KBM-7 (cell line): ENCODE data around the gene LAMC2.

Source experiments
- DNase-seq: peaks from one replicate; pipeline ENCODE4 v3.0.0-alpha.2; 2015
- in situ Hi-C: fragments of 300-500 bp; cut with MboI; formaldehyde crosslinking; loops from 2 replicates; pipeline ENCODE4 v1.14.3; 2020; ENCODE audit warnings: low sequenced_read_pairs, low pct_unique_long_range_greater_than_20kb, mixed read lengths

Gene LAMC2

GRCh38 chr1:183206538-183207122 lies 20.6 kb downstream of the LAMC2 start:
- DNase-seq: no peak
- in situ Hi-C loops: no loop called here

GRCh38 chr1:183209533-183210158 lies 23.6 kb downstream of the LAMC2 start:
- in situ Hi-C loops: no loop called here

GRCh38 chr1:183210681-183211080 lies 24.6 kb downstream of the LAMC2 start:
- DNase-seq: no peak
- in situ Hi-C loops: no loop called here

More at GRCh38 chr1:183209533-183210158, 23.6 kb downstream of the LAMC2 start:
- DNase-seq: no peak

- no peak for DNase-seq
- in situ Hi-C loops: no loop called here
Measured at GRCh38 chr1:183212870-183213269, 26.8 kb downstream of the LAMC2 start.

- in situ Hi-C loops: no loop called here
- DNase-seq: no peak
Measured at GRCh38 chr1:183214021-183214970, 28.2 kb downstream of the LAMC2 start.

GRCh38 chr1:183215076-183215720 lies 29.1 kb downstream of the LAMC2 start:
- DNase-seq: no peak
- in situ Hi-C loops: no loop called here

- in situ Hi-C loops: no loop called here
- no peak for DNase-seq
Measured at GRCh38 chr1:183215936-183216335, 29.9 kb downstream of the LAMC2 start.

GRCh38 chr1:183218027-183218618 lies 32.1 kb downstream of the LAMC2 start:
- in situ Hi-C loops: no loop called here
- DNase-seq: no peak

GRCh38 chr1:183218971-183219615 lies 33.0 kb downstream of the LAMC2 start:
- DNase-seq: peak; percentile 25
- in situ Hi-C loops: no loop called here

- DNase-seq: no peak
- in situ Hi-C loops: no loop called here
Measured at GRCh38 chr1:183219616-183220009, 33.5 kb downstream of the LAMC2 start.

- DNase-seq: no peak
- in situ Hi-C loops: no loop called here
Measured at GRCh38 chr1:183222909-183223308, 36.8 kb downstream of the LAMC2 start.

GRCh38 chr1:183223467-183223866 lies 37.4 kb downstream of the LAMC2 start:
- in situ Hi-C loops: no loop called here
- no peak for DNase-seq

- in situ Hi-C loops: loop anchor here (25.0 kb wide), 1 partner anchor 264 kb away; the partner anchor contains the start of gene SHCBP1L
- DNase-seq: no peak
Measured at GRCh38 chr1:183226361-183226760, 40.3 kb downstream of the LAMC2 start.

GRCh38 chr1:183226963-183227362 lies 40.9 kb downstream of the LAMC2 start:
- peak; percentile 4 for DNase-seq
- in situ Hi-C loops: loop anchor here (25.0 kb wide), 1 partner anchor 265 kb away; the partner anchor contains the start of gene SHCBP1L

- DNase-seq: peak; percentile 51
- in situ Hi-C loops: loop anchor here (25.0 kb wide), 1 partner anchor 265 kb away; the partner anchor contains the start of gene SHCBP1L
Measured at GRCh38 chr1:183227422-183228346, 41.6 kb downstream of the LAMC2 start.

- in situ Hi-C loops: loop anchor here (25.0 kb wide), 1 partner anchor 266 kb away; the partner anchor contains the start of gene SHCBP1L
- no peak for DNase-seq
Measured at GRCh38 chr1:183228347-183229220, 42.5 kb downstream of the LAMC2 start.
